ENCODE results near the gene ELF1.
"Not testable (repeated sequence)": the region's sequence is repeated elsewhere in the genome, so short reads cannot be mapped to it uniquely, and the experiment has no call there.

ELF1 gene

DNA sequence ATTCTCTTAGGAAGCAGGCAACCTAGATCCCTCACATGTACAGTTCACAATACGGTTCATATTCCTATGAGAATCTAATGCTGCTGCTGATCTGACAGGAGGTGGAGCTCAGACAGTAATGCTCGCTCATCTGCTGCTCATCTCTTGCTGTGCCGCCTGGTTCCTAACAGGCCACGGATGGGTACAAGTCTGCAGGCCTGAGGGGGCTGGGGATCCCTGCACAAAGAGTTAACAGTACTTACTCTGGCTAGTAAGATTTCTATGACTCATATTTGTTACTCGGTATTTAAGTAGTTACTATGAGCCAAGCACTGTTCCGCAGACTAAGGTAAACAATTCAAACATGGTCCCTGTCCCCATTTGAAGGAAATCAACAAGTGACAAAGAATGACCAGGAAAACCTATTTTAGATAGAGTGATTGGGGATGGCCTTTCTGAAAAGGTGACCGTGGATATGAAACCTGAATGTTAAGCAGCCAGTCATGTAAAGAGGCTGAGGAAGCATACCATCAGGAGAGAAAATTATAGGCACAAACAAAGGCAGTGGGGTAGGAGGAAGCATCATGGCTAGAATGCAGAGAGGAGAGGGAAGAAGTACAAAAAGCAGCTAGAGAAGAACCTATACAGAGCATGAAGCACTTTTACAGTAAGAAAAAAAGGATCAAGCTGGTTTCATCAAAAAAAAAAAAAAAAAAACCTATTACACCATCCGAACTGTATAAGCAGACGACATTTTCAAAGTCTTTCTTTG, 21.6 kb upstream of the ELF1 start:
- DNase-seq: no peak

DNA sequence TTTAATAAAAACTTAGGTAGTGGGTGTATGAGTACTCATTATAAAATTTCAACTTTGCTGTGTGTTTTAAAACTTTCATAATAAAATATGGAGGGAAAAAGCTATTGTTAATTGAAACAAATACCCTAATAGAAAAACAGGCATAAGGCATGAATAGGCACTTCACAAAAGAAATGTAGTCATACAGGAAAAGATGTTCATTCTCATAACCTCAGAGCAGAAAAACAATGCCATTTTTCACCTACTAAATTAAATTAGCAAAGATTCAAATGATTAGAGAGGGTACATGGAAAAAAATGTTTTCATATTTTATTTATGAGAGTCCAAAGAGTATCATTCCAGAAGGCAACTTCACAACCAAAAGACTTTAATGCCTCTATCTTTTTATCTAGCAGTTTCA, 20.6 kb upstream of the ELF1 start:
- no peak for DNase-seq

DNA sequence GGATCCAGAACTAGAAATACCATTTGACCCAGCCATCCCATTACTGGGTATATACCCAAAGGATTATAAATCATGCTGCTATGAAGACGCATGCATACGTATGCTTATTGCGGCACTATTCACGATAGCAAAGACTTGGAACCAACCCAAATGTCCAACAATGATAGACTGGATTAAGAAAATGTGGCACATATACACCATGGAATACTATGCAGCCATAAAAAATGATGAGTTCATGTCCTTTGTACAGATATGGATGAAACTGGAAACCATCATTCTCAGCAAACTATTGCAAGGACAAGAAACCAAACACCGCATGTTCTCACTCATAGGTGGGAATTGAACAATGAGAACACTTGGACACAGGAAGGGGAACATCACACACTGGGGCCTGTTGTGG, 17.4 kb upstream of the ELF1 start:
- not testable (repeated sequence) for DNase-seq

DNA sequence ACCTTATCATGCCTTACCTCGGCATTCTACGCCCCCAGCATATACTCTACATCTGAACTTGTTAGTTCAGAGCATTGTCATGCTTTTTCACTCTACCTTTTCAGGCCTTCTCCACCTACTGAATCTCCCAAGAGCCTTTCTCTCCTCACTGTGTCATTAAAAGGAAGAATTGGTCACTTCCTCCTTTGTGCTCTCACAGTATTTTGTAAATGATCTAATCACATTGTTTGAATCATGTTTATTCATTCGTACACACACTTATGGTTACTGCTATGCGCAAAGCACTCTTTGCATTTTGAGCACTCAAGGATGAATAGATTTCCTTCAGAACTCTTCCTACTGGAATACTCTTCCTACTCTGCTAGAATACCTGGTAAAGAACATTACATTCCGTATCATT, 15.8 kb upstream of the ELF1 start:
- no peak for DNase-seq

DNA sequence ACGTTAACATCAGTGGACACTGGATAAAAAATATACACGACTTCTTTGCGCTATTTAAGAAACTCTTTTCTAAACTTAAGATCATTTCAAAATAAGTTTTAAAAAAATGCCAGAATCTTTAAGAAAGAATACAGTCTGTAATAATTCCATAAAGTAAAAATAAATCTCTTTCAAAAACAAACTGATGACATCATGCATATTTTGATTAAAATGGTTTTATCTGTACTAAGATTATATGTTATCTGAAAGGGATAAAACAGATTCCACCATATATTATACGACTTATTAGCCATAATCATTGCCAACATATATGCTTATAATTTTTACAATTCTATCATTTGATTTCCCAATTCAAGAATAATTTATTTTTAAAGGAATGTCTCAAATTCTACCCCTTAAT, 15.3 kb upstream of the ELF1 start:
- no peak for DNase-seq

DNA sequence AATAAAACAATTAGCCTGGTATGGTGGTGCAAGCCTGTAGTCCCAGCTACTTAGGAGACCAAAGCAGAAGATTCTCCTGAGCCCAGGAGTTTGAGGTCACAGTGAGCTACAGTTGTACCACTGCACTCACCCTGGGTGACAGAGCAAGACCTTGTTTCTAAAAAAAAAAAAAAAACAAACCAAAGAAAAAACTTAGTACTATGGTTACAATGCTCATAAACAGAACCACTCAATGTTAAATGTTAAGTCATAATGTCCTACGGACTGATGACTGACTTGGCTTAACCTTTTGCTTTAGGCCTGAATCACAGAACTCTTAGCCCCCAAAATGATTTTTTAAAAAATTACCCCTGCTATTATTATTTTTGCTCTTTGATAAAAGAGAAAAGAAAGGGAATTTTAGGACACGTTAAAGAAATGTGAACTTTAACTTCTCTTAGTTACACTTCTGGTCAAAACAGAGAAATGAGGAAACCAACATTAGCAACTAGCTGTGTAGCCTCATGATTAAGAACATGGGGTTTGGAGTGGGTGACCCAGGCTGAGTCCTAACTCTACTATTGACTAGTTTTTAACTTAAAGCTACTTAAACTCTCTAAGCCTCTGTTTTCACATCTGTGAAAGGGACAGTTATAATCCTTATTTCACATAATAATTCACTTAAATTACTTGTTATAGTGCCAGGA, 13.7 kb upstream of the ELF1 start:
- DNase-seq: no peak

DNA sequence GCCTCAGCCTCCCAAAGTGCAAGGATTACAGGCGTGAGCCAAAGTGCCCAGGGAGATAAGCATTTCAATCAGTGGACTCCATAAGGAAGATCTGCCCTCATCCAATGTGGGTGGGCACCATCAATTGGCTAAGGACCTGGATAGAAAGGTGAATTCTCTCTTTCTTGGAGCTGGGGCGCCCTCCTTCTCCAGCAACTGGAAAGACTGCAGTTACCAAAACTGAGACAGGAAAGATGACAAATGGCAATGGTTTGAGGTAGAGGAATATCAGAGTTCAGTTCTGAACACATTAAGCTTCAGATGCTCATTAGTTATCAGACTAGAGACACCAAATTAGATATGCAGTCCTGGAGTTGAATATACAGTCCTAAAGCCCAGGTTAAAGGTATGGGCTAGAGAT, 10.5 kb upstream of the ELF1 start:
- DNase-seq: no peak

DNA sequence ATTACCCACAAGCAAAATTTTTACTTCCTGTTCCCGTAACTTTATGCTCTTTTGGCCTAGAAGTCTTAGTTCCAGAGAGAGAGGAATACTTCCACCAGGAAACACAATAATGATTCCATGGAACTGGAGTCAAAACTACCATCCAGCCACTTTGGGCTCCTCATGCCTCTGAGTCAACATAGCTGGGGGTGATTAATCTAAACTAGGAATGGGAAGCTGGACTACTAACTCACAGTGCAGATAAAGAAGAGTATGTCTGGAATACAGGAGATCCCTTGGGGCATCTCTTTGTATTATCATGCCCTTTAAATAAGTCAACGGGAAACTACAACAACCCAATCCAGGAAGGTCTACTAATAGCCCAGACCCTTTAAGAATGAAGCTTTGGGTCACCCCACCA, 8.9 kb upstream of the ELF1 start:
- DNase-seq: no peak

DNA sequence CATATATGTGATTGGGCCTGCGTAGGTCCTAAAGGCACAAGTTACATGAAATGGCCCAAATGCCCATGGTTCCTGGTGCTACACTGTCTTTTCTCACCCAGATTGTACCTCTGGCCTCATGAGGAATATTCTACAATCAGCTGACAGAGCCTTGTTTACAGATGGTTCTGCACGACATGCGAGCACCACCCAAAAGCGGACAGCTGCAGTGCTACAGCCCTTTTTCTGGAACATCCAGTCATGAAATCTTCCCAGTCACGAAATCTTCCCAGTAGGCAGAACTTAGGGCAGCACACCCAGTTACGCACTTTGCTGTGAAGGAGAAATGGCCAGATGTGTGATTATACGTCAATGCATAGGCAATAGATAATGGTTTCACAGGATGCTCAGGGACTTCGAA, 7.7 kb upstream of the ELF1 start:
- DNase-seq: no peak

DNA sequence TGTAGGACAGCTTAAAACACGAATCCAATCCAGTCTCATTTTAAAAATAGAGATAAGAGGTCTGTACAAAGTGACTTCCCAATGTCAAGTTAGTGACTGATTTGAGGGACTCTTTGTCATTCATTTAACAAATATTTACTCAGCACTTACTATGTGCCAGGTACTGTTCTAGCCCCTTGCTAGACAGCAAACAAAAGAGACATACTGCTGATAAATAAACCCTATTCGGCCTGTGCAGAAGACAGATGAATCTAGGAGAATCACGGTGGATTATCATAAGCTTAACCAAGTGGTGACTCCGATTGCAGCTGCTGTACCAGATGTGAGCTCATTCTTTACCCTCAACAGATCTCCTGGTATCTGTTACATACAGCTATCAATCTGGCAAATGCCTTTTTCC, 6.4 kb upstream of the ELF1 start:
- no peak for DNase-seq

DNA sequence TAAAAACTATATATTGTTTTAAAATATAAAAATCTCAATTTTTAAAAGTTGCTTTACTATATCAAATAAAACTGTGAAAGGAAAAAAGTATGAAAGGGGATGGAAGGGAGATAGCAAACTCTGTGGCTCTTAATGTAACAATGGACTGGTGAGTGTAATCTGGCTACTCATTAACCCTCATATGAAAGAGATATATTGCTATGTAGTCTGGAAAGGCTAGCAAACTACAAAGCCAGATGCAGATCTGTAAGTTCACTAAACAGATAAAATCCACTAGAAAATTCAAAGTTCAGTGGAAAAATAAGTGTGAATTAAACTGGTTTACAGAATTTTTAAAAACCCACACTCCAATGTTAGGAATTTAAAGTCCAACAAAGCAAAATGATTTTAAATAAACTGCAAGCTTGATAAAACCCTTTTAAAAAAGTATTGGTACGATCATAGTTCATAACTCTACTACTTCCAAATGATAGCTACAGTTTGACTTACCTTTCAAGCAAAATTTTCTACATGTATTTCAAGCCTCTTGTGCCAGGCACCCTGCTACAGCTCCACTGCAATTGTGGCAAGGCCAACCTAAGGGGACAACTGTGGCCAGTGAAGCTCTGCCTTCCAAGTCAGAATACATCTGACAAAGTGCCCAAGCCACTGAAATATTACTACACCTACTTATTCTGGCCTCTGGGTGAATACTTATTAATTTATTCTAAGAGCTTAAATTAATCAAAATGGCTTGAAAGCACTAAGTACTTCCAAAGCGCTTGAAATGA, 647 bp upstream of the ELF1 start:
- DNase-seq: no peak

DNA sequence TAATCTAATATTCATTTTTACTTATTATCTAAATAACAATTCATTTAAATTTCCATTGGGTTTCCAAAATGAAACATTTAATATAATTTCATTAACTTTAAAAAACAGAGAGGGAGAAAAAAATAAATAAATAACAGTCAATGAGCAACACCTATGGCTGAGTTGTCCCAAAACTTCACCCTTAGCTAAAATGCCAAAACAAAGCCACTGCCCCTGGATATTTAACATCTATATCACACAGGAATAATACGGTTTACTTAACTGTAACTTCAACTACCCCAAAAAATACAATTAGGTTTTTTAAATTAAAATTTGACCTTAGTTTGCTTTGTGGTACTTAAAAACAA, 541 bp downstream of the ELF1 start:
- no peak for DNase-seq

DNA sequence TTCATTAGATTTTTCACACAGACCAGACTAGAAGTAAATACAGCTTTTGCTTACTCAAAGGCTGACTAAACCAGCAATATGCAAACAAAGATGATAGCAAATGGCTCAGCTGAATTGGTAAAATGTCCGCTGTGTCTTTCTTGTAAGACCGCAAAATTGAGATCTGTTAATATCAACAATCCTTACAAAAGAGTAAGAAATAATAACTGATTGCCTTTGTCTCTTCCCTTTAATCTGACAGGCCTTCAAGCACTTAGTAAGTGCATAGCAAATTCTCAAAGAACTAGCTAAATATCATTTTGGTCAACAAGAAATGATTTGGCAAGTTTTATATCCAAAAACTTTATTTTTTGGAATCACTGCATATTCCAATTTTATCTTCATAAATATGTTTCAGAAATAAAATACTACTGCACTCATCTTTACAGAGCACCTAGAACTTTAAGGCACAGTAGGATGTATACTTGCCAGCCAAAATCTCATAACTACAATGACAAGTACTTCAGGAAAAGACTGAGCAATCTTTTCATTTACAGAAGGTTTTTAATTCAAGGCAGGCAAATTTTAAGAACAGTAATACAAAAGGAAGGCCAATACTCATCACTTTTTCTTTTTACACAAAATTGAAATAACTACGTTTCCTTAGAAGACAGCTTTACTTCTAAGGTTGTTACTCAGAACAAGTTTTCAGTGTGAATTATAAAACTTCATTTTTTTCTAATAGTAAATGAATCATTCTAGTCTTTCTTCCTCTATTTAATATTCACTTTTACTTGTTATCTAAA, 1.1 kb downstream of the ELF1 start:
- DNase-seq: no peak

DNA sequence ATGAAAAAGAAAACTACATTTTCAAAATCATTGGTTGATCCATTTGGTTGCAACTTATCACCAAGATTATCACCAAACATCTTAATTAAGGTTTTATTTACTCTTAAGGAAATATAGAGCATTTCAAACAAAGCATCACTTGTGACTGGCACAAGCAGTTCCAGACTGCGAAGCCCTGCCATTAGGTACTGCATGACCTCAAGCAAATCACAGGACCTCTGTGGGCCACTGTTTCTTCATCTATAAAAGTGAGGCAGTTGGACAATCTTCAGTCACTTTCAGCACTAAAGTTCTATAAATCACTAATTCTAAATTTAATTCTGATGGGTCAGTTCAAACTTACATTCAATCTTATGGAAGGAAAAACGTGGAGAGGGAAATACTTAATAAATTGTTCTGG, 2.0 kb downstream of the ELF1 start:
- DNase-seq: no peak

DNA sequence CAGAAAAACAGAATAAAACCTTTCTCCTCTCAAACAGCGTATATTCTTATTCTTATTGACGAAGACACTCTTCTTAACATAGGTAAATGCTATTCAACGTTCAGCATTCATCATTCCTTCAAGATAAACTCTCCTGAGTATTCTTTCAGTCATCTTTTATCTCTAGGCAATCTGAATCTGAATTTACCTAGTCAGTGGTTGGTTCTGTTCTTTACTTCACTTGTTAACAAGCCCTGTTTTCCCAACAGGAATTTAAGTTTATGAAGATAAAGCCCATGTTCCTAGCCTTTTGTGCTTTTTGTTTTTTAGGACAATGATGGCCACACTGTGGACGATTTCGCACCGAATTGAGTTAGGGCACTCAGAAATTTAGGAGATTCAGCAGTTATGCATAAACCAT, 3.2 kb downstream of the ELF1 start:
- DNase-seq: no peak

DNA sequence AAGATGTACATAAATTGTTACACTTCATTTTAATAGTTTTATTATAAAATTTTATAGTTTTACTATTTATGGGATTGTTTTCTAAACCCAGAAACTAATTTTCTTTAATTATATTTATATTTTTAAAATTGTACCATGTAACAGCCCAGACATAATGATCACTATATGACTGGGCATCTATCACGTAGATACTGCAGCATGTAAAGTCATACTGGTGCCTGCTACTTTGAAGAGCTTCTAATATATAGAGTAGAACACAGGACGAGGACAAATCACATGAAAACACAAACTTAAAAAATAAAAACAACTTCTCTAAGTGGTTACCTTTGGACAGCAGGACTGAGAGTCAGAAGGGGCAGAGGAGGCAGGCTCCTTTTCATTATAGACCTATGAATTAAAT, 5.3 kb downstream of the ELF1 start:
- no peak for DNase-seq

DNA sequence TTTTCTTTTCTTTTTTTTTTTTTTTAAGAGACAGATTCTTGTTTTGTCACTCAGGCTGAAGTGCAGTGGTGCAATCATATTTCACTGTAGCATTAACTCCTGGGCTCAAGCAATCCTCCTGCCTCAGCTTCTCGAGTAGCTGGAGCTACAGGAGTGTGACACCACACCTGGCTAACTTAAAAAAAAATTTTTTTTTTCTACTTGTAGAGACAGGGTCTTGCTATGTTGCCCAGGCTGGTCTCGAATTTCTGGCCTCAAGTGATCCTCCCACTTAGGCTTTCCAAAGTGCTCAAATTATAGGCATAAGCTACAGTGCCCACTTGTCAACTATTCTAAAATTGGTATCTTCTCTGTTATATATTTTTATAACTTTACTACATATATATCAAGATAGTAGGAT, 6.6 kb downstream of the ELF1 start:
- no peak for DNase-seq

DNA sequence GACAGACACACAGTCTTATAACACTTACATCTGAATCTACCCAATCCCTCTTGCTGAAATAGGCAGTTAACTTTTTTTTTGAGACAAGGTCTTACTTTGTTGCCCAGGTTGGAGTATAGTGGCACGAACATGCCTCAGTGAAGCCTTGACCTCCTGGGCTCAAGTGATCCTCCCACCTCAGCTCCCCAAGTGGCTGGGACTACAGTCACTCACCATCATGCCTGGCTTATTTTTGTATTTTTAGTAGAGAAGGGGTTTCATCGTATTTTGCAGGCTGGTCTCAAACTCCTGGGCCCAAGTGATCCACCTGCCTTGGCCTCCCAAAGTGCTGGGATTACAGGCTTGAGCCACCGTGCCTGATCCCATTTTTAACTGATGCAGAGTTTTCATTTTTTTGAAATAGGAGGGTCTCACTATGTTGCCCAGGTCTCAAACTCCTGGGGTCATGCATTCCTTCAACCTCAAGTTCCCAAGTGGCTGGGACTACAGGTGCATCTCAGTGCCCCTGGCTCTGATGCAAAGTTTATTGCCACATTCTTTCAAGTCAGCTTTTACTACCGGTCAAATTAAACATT, 7.6 kb downstream of the ELF1 start:
- DNase-seq: no peak

DNA sequence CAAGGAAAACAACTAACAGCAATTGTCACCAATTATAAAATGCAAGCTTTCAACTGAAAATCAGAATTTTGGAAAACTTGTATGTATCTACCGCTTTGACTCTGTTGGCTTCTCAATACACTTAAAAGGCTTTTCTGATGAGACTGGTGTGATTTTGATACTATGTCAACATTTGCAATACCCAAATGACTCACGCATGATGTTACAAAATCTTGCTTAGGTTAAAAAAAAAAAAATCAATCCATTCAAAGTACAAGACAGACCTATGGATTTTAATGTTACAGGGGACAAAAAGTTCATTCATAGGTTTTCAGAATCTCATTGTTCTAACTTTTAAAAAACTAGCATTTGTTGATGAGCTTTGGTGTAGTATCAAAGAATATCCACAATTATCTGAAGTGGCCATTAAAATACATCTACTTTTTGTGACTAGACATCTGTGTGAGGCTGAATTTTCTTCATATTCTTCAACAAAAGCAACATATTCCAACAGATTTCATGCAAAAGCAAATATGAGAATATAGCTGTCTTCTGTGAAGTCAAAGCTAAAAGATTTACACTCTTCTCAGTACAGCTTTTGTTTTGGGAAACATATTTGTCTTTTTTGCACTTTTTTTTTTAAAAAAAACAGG, 10.7 kb downstream of the ELF1 start:
- no peak for DNase-seq

DNA sequence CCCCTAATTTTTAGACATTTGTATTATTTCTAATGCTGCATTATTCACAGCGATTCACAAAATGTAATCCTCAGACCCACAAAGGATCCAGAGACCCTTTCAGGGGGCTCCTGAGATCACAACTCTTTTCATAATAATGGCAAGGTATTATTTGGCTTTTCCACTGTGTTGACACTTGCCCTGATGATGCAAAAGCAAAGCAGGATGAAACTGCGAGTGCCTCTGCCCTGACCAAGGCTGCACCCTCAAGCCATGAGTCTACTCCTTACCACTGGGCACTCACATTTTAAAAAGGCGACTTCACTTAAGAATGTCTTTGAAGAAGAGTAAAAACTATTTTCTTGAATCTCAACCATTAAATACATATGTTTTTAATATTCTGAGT, 11.4 kb downstream of the ELF1 start:
- no peak for DNase-seq

DNA sequence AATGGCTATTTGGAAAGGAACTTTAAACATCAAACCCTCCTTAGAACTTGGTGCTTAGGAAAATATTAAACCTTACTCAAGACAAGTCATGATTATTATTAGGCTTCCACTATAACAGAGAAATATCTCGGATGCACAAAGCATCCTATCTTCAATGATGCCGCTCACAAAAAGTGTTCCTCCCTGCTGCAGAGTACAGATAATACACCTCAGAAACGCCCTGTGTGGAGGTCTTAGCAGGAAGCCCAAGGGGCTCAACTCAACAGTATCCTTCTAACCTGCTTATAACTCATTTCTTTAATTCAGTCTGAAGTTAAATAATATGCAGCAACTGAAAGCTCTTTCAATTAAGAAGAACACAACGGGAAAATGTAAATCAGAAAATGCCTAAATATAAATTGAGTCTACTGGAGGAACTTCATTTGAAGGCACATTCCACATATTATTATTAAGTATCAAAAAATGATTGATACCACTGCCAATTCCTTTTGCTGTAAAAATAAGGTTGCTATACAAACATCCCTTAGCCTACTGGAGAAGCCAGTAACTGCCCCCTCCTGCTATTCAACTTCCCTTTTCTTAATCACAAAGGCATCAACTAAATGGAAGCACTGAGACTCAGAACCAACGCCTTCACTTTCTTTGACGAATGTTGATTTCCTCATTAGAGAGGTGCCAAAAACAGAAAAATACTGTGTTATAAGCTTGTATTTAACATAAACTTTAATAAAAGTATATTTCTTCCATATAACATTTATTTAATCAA, 12.0 kb downstream of the ELF1 start:
- DNase-seq: no peak

DNA sequence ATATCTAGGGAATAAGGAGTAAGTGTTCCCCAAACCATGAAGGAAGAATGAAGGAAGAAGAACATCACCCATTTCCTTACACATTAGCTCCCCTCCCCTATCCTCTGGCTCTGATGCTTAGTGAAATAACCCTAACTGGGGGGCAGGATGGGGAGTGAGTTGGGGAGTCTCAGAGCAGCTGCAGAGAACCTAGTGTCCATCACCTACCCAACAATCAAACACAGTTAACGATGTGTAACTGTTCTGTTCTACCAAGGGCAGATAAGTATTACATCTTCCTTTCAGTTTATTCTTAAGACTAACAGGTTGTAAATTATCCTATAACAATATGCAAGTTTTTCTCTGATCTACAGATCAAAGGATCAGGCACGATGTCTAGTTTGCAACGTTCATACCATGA, 12.8 kb downstream of the ELF1 start:
- no peak for DNase-seq

All from NCI-H1694 (cell line).